Measurements from ENCODE around the gene MS4A2. TPM values are rescaled to one million over a fixed set of nuclear protein-coding genes. Genes with fewer than 3 reads are reported as not detected.
A peak's percentile ranks its signal among the peaks of the same experiment; 100 is the strongest.
"Not testable (repeated sequence)": the region's sequence is repeated elsewhere in the genome, so short reads cannot be mapped to it uniquely, and the experiment has no call there.

The MS4A2 gene
- total and polyA plus RNA-seq, 3 donors from 2014 or later, result 0.39 to 2.6 (median 2.0) TPM

DNA sequence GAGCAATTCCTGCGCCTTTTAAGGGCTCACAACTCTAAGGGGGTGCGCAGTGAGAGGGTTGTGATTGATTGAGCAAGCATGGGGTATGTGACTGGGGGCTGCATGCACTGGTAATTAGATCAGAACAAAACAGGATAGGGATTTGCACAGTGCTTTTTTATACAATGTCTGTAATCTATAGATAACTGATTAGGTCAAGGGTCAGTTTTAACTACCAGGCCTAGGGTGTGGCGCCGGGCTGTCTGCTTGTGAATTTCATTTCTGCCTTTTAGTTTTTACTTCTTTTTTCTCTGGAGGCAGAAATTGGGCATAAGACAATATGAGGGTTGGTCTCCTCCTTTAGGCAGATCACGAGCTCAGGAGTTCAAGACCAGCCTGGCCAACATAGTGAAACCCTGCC lies 20.2 kb downstream of the MS4A2 start:
- 90 to 94% methylated on average over 5 of the region's 5 CpGs for WGBS, 2 donors
- H3K9me3 ChIP-seq; H3K27me3 ChIP-seq; DNase-seq; H3K36me3 ChIP-seq (ENCODE audit: low read depth, missing control alignments); intact Hi-C loops (cut with DNase I; ENCODE audit: low total_unique reads); H3K27ac ChIP-seq; H3K4me3 ChIP-seq: not testable (repeated sequence)
- peaks cover 11% of the 10 kb centered on the region for H3K4me1 ChIP-seq

DNA sequence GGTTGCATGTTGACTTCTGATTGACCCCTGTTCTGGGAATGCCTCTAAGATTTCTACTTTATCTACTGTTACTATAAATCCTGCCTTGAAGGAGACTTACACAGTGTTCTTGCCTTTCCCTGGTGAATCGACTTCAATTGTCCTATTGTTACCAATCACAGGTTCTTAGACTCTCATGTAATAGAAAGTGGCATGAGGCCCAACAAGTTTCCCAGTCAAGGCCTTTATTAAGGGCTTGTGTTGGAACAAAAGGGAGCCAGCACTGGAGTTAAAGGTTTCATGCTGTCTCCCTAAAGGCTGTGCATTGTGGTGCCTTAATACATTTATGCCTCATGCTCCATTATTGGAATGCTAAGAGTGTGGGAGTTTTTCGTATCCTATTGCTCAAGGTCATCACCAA lies 23.3 kb downstream of the MS4A2 start:
- Histone ChIP-seq H3K27ac (peak overlapping the region in 1 of 2 donors; percentile 54), H3K27me3 (no peaks in the 10 kb centered on the region), H3K36me3 (ENCODE audit: low read depth, missing control alignments) (no peaks in the 10 kb centered on the region), H3K9me3 (no peaks in the 10 kb centered on the region), H3K4me1 (peaks cover 24% of the 10 kb centered on the region), H3K4me3 (no peak overlapping the region)
- no peak for TF ChIP-seq POLR2A (IDR thresholded peaks at IDR 0.05)
- TF ChIP-seq, protein P1, sequence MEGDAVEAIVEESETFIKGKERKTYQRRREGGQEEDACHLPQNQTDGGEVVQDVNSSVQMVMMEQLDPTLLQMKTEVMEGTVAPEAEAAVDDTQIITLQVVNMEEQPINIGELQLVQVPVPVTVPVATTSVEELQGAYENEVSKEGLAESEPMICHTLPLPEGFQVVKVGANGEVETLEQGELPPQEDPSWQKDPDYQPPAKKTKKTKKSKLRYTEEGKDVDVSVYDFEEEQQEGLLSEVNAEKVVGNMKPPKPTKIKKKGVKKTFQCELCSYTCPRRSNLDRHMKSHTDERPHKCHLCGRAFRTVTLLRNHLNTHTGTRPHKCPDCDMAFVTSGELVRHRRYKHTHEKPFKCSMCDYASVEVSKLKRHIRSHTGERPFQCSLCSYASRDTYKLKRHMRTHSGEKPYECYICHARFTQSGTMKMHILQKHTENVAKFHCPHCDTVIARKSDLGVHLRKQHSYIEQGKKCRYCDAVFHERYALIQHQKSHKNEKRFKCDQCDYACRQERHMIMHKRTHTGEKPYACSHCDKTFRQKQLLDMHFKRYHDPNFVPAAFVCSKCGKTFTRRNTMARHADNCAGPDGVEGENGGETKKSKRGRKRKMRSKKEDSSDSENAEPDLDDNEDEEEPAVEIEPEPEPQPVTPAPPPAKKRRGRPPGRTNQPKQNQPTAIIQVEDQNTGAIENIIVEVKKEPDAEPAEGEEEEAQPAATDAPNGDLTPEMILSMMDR (IDR thresholded peaks at IDR 0.05), result no peak
- intact Hi-C loops (cut with DNase I; ENCODE audit: low total_unique reads), result no loop called here
- DNase-seq, result peak; percentile 71
- WGBS, 2 donors, result 40 to 42% methylated on average over 2 of the region's 2 CpGs

DNA sequence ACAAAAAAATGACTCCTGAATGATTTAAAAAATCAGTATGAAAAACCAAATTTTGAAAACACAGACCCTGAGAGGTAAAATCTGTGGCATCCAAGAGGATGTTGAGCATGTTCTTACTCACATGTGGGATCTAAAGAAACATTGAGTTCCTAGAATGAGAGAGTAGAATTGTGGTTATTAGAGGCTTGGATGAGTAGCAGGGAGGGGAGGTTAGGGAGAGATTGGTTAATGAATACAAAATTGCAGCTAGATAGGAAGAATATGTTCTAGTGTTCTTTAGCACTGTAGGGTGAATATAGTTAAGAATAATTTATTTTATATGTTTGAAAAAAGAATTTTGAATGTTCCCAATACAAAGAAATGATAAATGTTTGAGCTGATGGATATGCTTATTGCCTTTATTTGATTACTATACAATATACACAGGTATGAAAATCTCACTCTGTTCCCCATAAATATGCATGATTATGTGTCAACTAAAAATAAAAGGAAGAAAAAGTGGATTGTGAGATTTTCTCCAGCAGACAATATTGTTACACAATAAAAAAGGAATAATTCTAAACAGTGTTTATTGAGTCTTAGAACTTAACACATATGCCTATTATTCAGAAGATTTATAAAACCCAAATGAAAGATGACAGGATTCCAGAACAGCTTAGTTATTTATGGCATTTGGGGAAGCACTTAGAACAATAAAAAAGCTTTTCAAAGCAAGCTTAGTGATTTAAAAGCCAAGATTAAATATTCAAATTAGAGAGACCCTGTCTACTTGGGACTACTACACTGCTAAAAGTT lies 28.7 kb downstream of the MS4A2 start:
- no peaks in the 10 kb centered on the region for H3K36me3 ChIP-seq (ENCODE audit: low read depth, missing control alignments)
- peak overlapping the region; percentile 6 to 65 for H3K27ac ChIP-seq
- H3K9me3 ChIP-seq, result no peaks in the 10 kb centered on the region
- intact Hi-C loops (cut with DNase I; ENCODE audit: low total_unique reads), result no loop called here
- no peak for DNase-seq
- no peaks in the 10 kb centered on the region for H3K27me3 ChIP-seq
- H3K4me1 ChIP-seq, result peaks cover 29% of the 10 kb centered on the region
- H3K4me3 ChIP-seq, result no peak overlapping the region
- TF ChIP-seq, protein P1 (IDR thresholded peaks at IDR 0.05), result no peak
- no peak for TF ChIP-seq POLR2A (IDR thresholded peaks at IDR 0.05)

DNA sequence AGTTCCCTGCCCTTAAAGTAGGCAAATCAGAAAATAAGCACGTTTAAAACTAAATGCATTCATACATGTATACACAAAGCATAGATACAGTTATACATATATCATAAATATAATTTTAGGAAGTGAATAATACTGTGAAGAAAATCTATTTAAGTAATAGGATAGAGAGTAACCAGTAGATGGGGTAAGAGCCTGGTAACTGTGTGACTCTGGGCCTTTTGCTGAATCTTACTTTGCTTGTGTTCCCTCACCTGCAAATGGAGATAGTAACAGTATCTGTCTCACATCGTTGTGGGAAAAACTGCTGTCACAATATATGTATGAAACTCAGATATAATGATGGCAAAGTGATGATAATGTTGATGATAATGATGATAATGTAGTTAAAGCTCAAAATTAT lies 29.9 kb downstream of the MS4A2 start:
- H3K4me3 ChIP-seq, result no peak overlapping the region
- TF ChIP-seq, protein P1 (IDR thresholded peaks at IDR 0.05), result no peak
- no peak for TF ChIP-seq POLR2A (IDR thresholded peaks at IDR 0.05)
- WGBS, 2 donors, result 47 to 66% methylated on average over 2 of the region's 2 CpGs

DNA sequence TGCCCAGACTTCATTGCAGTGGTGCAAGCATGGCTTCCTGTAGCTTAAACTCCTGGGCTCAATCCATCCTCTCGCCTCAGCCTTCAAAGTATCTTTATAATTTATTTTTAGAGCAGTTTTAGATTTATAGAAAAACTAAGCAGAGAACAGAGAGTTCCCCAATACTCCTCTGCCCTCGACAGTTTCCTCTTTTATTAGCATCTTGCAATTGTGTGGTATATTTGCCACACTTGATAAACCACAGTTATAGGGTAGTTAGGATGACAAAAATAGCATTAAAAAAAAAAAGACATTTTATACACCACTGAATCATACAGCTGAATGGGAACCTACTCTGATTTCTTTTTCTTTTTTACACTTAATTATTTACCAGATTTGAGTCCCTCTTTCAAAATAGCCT lies 31.2 kb downstream of the MS4A2 start:
- Histone ChIP-seq H3K4me3 (no peak overlapping the region), H3K9me3 (no peaks in the 10 kb centered on the region), H3K27me3 (no peaks in the 10 kb centered on the region), H3K4me1 (peaks cover 21% of the 10 kb centered on the region), H3K36me3 (ENCODE audit: low read depth, missing control alignments) (no peaks in the 10 kb centered on the region), H3K27ac (peak overlapping the region; percentile 14 to 66)
- intact Hi-C loops (cut with DNase I; ENCODE audit: low total_unique reads), result no loop called here
- 54 to 64% methylated on average over 2 of the region's 2 CpGs for WGBS, 2 donors
- no peak for DNase-seq
- TF ChIP-seq, protein P1 (IDR thresholded peaks at IDR 0.05), result no peak
- no peak for TF ChIP-seq POLR2A (IDR thresholded peaks at IDR 0.05)

More for the DNA sequence above, 29.9 kb downstream of the MS4A2 start:
- Histone ChIP-seq H3K4me1 (peaks cover 21% of the 10 kb centered on the region), H3K9me3 (no peaks in the 10 kb centered on the region), H3K36me3 (ENCODE audit: low read depth, missing control alignments) (no peaks in the 10 kb centered on the region), H3K27ac (peak overlapping the region; percentile 65 to 66), H3K27me3 (no peaks in the 10 kb centered on the region)
- intact Hi-C loops (cut with DNase I; ENCODE audit: low total_unique reads), result no loop called here
- DNase-seq, result no peak
